ENCODE data around the gene LZTR1. TPM values are rescaled to one million over a fixed set of nuclear protein-coding genes. Genes with fewer than 3 reads are reported as not detected.

LZTR1 gene
- total and polyA plus RNA-seq, 2 of the 4 experiments (the other 2 are of a cell fraction) = 22.8 to 41.3 TPM

GRCh38 chr22:20977019-20977418, 5.1 kb upstream of the LZTR1 start:
- no peak overlapping the region for H3K18ac ChIP-seq (ENCODE audit: low read depth, low read length)
- TF ChIP-seq, protein P1, sequence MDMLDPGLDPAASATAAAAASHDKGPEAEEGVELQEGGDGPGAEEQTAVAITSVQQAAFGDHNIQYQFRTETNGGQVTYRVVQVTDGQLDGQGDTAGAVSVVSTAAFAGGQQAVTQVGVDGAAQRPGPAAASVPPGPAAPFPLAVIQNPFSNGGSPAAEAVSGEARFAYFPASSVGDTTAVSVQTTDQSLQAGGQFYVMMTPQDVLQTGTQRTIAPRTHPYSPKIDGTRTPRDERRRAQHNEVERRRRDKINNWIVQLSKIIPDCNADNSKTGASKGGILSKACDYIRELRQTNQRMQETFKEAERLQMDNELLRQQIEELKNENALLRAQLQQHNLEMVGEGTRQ (IDR thresholded peaks at IDR 0.05; ENCODE audit: low read depth, low read length) = no peak
- no peak for TF ChIP-seq BHLHE40 (IDR thresholded peaks at IDR 0.05; ENCODE audit: low read depth, low read length)
- no peak for TF ChIP-seq RFX5 (IDR thresholded peaks at IDR 0.05; ENCODE audit: low read depth, low read length)
- no peak for TF ChIP-seq MXI1 (IDR thresholded peaks at IDR 0.05; ENCODE audit: borderline replicate concordance, low read depth, low read length)
- TF ChIP-seq POLR2A (IDR thresholded peaks at IDR 0.05; ENCODE audit: low read depth, low read length) = no peak
- TF ChIP-seq MAZ (IDR thresholded peaks at IDR 0.05; ENCODE audit: borderline replicate concordance, low read depth, low read length) = no peak
- TF ChIP-seq ELK1 (IDR thresholded peaks at IDR 0.05; ENCODE audit: borderline replicate concordance, low read depth, low read length) = no peak
- TF ChIP-seq MAFK (IDR thresholded peaks at IDR 0.05; ENCODE audit: low read depth, low read length) = no peak
- TF ChIP-seq NFE2L2 (IDR thresholded peaks at IDR 0.05; ENCODE audit: low read depth, low read length) = no peak
- TF ChIP-seq CTCF (conservative IDR thresholded peaks at IDR 0.05; ENCODE audit: low read depth, low read length) = no peak
- no peak for TF ChIP-seq RCOR1 (IDR thresholded peaks at IDR 0.05; ENCODE audit: insufficient replicate concordance, low read length)
- TF ChIP-seq CHD1 (IDR thresholded peaks at IDR 0.05; ENCODE audit: low read depth, low read length) = no peak
- TF ChIP-seq RAD21 (IDR thresholded peaks at IDR 0.05; ENCODE audit: low read length) = no peak
- no peak for TF ChIP-seq CEBPB (IDR thresholded peaks at IDR 0.05; ENCODE audit: low read depth, low read length)
- no peak for TF ChIP-seq FOS (IDR thresholded peaks at IDR 0.05; ENCODE audit: low read depth, low read length)
- TF ChIP-seq SMC3 (IDR thresholded peaks at IDR 0.05; ENCODE audit: low read depth, low read length) = no peak
- H2BK120ac ChIP-seq (ENCODE audit: low read depth, low read length) = no peak overlapping the region
- H3K79me1 ChIP-seq (ENCODE audit: low read depth in 1 of 2, low read length in 2 of 2) = peaks cover 5 to 13% of the 10 kb centered on the region in 2 experiments; a peak in 3 of 4 replicates
- no peak overlapping the region for H4K91ac ChIP-seq (ENCODE audit: insufficient read depth, low read depth, low read length)
- H3K9ac ChIP-seq (ENCODE audit: low read depth, low read length) = no peak overlapping the region
- no peak overlapping the region for H2BK5ac ChIP-seq (ENCODE audit: low read depth, low read length, poor library complexity, severe bottlenecking)
- H2AK9ac ChIP-seq (replicated peaks; ENCODE audit: low read depth, low read length, poor library complexity) = no peak overlapping the region
- no peak overlapping the region for H2BK15ac ChIP-seq (ENCODE audit: low read depth, low read length)
- ChIA-PET POLR2A (ENCODE audit: unreplicated experiment) (no interaction called here), CTCF (no interaction called here)
- H3K27ac ChIP-seq (ENCODE audit: insufficient read depth, low read length) = no peak overlapping the region
- no peak overlapping the region for H3K56ac ChIP-seq (ENCODE audit: extremely low read depth, insufficient read depth, low read length)
- no peak overlapping the region for H2BK20ac ChIP-seq (ENCODE audit: low read depth, low read length)
- no peak overlapping the region for H3K4me2 ChIP-seq (ENCODE audit: low read depth, low read length)
- H2AFZ ChIP-seq (replicated peaks; ENCODE audit: low read length, poor library complexity) = no peak overlapping the region
- peaks cover 10% of the 10 kb centered on the region for H3K9me3 ChIP-seq (ENCODE audit: control insufficient read depth, insufficient read depth, low read length)
- peaks cover 5% of the 10 kb centered on the region for H3K4me1 ChIP-seq (ENCODE audit: control insufficient read depth, insufficient read depth, low read length)
- H3K4me3 ChIP-seq (ENCODE audit: insufficient read depth, low read depth, low read length) = no peak overlapping the region
- peaks cover 19% of the 10 kb centered on the region; the same call in 1 of the 2 replicates for H3K9me1 ChIP-seq (ENCODE audit: insufficient read depth, low read length)
- H3K4ac ChIP-seq (ENCODE audit: low read depth, low read length) = no peak overlapping the region
- no TSS peak for BruUV-seq (replicated peaks)
- H4K5ac ChIP-seq (ENCODE audit: low read depth, low read length) = no peak overlapping the region
- H4K20me1 ChIP-seq (ENCODE audit: insufficient read depth, low read length) = no peaks in the 10 kb centered on the region
- no peak overlapping the region for H3K14ac ChIP-seq (replicated peaks; ENCODE audit: low read depth, low read length)
- H2AK5ac ChIP-seq (ENCODE audit: low read depth, low read length) = no peak overlapping the region
- intact Hi-C loops (cut with micrococcal nuclease) = no loop called here
- in situ Hi-C loops (cut with MboI; ENCODE audit: low sequenced_read_pairs) = no loop called here
- DNase-seq (no peak), ATAC-seq (ENCODE audit: low read depth) (no peak)
- H4K8ac ChIP-seq (ENCODE audit: low read depth in 2 of 2, low read length in 2 of 2) = no peak overlapping the region
- no peak overlapping the region for H3K23ac ChIP-seq (ENCODE audit: low read depth, low read length)
- no CpG with 5 or more reads among the region's 11 CpGs for WGBS, 2 experiments (ENCODE audit: extremely low coverage in 2 of 2, insufficient read length in 1 of 2)
- H3K36me3 ChIP-seq (ENCODE audit: control insufficient read depth, insufficient read depth, low read length) = no peaks in the 10 kb centered on the region
- dilution Hi-C loops (cut with HindIII; ENCODE audit: low sequenced_read_pairs, unreplicated experiment) = no loop called here
- H3K27me3 ChIP-seq (ENCODE audit: control insufficient read depth, insufficient read depth, low read length) = peaks cover 2% of the 10 kb centered on the region; the same call in 1 of the 2 replicates
